ENCODE measurements around the gene MT1A.
A peak's percentile ranks its signal among the peaks of the same experiment; 100 is the strongest.

The MT1A gene

GRCh38 chr16:56637814-56638750 lies at the start of gene MT1A:
MT1A (plus strand) TSS chr16:56638666; CDS start chr16:56638739, 73 bp downstream.
- Histone ChIP-seq H3K27me3 (replicated peaks; ENCODE audit: insufficient read depth, low read length) (peaks cover 75% of the 10 kb centered on the region), H3K9ac (ENCODE audit: low read length) (no peak within 1 kb of the TSS), H3K4me1 (ENCODE audit: low read length) (no peaks in the 10 kb centered on the region), H3K79me2 (ENCODE audit: low read length) (no peaks in the 10 kb centered on the region), H3F3A (ENCODE audit: insufficient read depth, low read length) (no peaks in the 10 kb centered on the region), H3K4me2 (ENCODE audit: low read depth, low read length) (no peak within 1 kb of the TSS), H3K9me3 (replicated peaks; ENCODE audit: insufficient read depth, low read length) (no peaks in the 10 kb centered on the region), H4K20me1 (ENCODE audit: insufficient read depth, low read length) (no peaks in the 10 kb centered on the region), H3K36me3 (replicated peaks; ENCODE audit: insufficient read depth, low read length) (no peaks in the 10 kb centered on the region), H3K4me3 (ENCODE audit: low read length) (no peak within 1 kb of the TSS), H2AFZ (ENCODE audit: low read length) (no peak within 1 kb of the TSS), H3K9me2 (replicated peaks; ENCODE audit: insufficient read depth, low read length) (no peaks in the 10 kb centered on the region), H3K27ac (ENCODE audit: low read length) (no peak within 1 kb of the TSS)
- no peak for DNase-seq
- TF ChIP-seq, protein P1, sequence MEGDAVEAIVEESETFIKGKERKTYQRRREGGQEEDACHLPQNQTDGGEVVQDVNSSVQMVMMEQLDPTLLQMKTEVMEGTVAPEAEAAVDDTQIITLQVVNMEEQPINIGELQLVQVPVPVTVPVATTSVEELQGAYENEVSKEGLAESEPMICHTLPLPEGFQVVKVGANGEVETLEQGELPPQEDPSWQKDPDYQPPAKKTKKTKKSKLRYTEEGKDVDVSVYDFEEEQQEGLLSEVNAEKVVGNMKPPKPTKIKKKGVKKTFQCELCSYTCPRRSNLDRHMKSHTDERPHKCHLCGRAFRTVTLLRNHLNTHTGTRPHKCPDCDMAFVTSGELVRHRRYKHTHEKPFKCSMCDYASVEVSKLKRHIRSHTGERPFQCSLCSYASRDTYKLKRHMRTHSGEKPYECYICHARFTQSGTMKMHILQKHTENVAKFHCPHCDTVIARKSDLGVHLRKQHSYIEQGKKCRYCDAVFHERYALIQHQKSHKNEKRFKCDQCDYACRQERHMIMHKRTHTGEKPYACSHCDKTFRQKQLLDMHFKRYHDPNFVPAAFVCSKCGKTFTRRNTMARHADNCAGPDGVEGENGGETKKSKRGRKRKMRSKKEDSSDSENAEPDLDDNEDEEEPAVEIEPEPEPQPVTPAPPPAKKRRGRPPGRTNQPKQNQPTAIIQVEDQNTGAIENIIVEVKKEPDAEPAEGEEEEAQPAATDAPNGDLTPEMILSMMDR (IDR thresholded peaks at IDR 0.05; ENCODE audit: low read length), result no peak
- TF ChIP-seq EZH2phosphoT487 (IDR thresholded peaks at IDR 0.05; ENCODE audit: low read length), result no peak

DNA sequence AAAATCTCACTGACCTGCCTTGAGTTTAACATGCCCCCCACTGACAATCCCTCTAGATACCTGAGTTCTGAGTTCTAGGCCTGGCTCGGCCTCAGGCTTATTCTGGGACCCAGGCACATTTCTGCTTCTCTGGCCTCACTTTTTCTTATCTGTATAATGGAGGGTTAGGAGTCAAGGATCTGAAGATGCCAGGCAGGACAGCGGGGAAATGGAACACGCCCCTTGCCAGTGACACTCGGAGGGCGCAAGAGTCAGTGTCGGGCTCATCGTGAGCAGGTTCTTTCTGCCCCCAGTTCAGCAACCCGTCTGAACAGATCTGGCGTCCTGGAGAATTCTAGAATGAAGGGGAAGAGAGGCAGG lies 49.7 kb upstream of the MT1A start:
- Histone ChIP-seq H3F3A (ENCODE audit: insufficient read depth, low read length) (no peaks in the 10 kb centered on the region), H3K9me2 (replicated peaks; ENCODE audit: insufficient read depth, low read length) (no peaks in the 10 kb centered on the region), H3K9me3 (replicated peaks; ENCODE audit: insufficient read depth, low read length) (no peaks in the 10 kb centered on the region), H3K4me1 (ENCODE audit: low read length) (no peaks in the 10 kb centered on the region), H3K4me2 (ENCODE audit: low read depth, low read length) (no peak overlapping the region), H4K20me1 (ENCODE audit: insufficient read depth, low read length) (no peaks in the 10 kb centered on the region), H3K79me2 (ENCODE audit: low read length) (no peaks in the 10 kb centered on the region), H3K4me3 (ENCODE audit: low read length) (no peak overlapping the region), H3K27ac (ENCODE audit: low read length) (no peak overlapping the region), H2AFZ (ENCODE audit: low read length) (no peak overlapping the region), H3K36me3 (replicated peaks; ENCODE audit: insufficient read depth, low read length) (no peaks in the 10 kb centered on the region), H3K27me3 (replicated peaks; ENCODE audit: insufficient read depth, low read length) (peaks cover 29% of the 10 kb centered on the region), H3K9ac (ENCODE audit: low read length) (no peak overlapping the region)
- no peak for DNase-seq
- no peak for TF ChIP-seq EZH2 (optimal IDR thresholded peaks at IDR 0.05; ENCODE audit: low read depth, low read length)
- TF ChIP-seq, protein P1 (IDR thresholded peaks at IDR 0.05; ENCODE audit: low read length), result no peak
- TF ChIP-seq EZH2phosphoT487 (IDR thresholded peaks at IDR 0.05; ENCODE audit: low read length), result no peak

DNA sequence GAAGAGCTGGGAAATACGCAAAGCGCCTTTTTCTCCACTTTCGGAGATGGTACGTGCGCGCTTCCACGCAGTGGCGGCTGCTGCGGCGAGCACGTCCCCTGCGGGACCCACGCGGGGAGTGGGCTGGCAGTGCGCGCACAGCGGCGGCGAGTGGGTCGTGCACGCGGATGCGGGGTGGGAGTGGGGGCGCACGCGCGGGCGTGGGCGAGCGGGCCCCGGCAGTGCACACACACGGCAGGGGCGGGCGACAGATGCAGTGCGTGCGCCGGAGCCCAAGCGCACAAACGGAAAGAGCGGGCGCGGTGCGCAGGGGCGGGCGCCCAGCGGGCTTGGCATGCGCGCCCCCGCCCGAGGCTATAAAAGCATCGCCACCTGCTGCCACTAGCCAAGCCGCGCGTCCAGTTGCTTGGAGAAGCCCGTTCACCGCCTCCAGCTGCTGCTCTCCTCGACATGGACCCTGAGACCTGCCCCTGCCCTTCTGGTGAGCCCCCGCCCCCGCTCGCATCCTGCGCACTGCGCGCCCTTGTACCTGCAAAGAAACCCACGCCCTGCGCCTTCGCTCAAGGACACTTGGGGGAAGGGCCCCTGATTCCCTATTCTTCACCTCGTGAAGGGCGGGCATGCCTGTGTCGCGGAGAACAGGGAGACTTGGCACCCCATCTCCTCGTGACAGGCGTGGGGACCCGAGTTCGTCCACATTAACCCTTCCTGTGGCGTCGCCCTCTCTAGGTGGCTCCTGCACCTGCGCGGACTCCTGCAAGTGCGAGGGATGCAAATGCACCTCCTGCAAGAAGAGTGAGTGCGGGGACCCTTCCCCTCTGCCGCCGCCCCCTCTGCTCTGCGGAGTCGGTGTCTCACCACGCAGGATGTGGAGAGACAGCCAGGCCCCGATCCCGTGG lies 49.1 kb upstream of the MT1A start, which contains the start of gene MT3:
Gene MT3, plus strand, starts transcription at position 388 of the 899 bp plus-strand sequence. Its CDS starts 63 bp downstream, at position 451.
- H3K9ac ChIP-seq (ENCODE audit: low read length), result no peak within 1 kb of the TSS
- no peaks in the 10 kb centered on the region for H3K36me3 ChIP-seq (replicated peaks; ENCODE audit: insufficient read depth, low read length)
- no peaks in the 10 kb centered on the region for H3K4me1 ChIP-seq (ENCODE audit: low read length)
- peak within 1 kb of the TSS; percentile 12; the same call in 1 of the 2 replicates for H3K4me2 ChIP-seq (ENCODE audit: low read depth, low read length)
- no peak within 1 kb of the TSS for H2AFZ ChIP-seq (ENCODE audit: low read length)
- no peak within 1 kb of the TSS for H3K4me3 ChIP-seq (ENCODE audit: low read length)
- no peaks in the 10 kb centered on the region for H3K9me3 ChIP-seq (replicated peaks; ENCODE audit: insufficient read depth, low read length)
- no peaks in the 10 kb centered on the region for H3K79me2 ChIP-seq (ENCODE audit: low read length)
- no peaks in the 10 kb centered on the region for H4K20me1 ChIP-seq (ENCODE audit: insufficient read depth, low read length)
- TF ChIP-seq, protein P1 (IDR thresholded peaks at IDR 0.05; ENCODE audit: low read length), result no peak
- TF ChIP-seq EZH2phosphoT487 (IDR thresholded peaks at IDR 0.05; ENCODE audit: low read length) (no peak), EZH2 (optimal IDR thresholded peaks at IDR 0.05; ENCODE audit: low read depth, low read length) (no peak)
- no peak for DNase-seq
- H3F3A ChIP-seq (ENCODE audit: insufficient read depth, low read length), result no peaks in the 10 kb centered on the region
- no peaks in the 10 kb centered on the region for H3K9me2 ChIP-seq (replicated peaks; ENCODE audit: insufficient read depth, low read length)
- peaks cover 29% of the 10 kb centered on the region for H3K27me3 ChIP-seq (replicated peaks; ENCODE audit: insufficient read depth, low read length)
- no peak within 1 kb of the TSS for H3K27ac ChIP-seq (ENCODE audit: low read length)

Data from MM.1S (cell line).